Peyer's patch (tissue), 4 donors: Measurements from ENCODE around the gene CYP21A2.
"Not testable (repeated sequence)": the region's sequence is repeated elsewhere in the genome, so short reads cannot be mapped to it uniquely, and the experiment has no call there.

Source experiments
- POLR2A ChIP-seq, 2 donors: fragments of 450-650 bp; IDR thresholded peaks; one replicate each; pipeline ENCODE4 v1.5.1; 2017; ENCODE audit warnings: antibody characterized with exemption in 2 of 2, mild to moderate bottlenecking in 2 of 2, moderate library complexity in 2 of 2
- TF ChIP-seq, protein P1 (sequence below), 6 experiments: fragments of 450-650 bp in 4 of 6; fragments of 200-600 bp in 2 of 6; sonication (generic) in 1 of 6; IDR thresholded peaks; one replicate each; pipeline ENCODE4 v1.5.1; 2017 to 2019; ENCODE audit warnings: antibody characterized with exemption in 6 of 6, mild to moderate bottlenecking in 3 of 6, moderate library complexity in 1 of 6

DNA sequence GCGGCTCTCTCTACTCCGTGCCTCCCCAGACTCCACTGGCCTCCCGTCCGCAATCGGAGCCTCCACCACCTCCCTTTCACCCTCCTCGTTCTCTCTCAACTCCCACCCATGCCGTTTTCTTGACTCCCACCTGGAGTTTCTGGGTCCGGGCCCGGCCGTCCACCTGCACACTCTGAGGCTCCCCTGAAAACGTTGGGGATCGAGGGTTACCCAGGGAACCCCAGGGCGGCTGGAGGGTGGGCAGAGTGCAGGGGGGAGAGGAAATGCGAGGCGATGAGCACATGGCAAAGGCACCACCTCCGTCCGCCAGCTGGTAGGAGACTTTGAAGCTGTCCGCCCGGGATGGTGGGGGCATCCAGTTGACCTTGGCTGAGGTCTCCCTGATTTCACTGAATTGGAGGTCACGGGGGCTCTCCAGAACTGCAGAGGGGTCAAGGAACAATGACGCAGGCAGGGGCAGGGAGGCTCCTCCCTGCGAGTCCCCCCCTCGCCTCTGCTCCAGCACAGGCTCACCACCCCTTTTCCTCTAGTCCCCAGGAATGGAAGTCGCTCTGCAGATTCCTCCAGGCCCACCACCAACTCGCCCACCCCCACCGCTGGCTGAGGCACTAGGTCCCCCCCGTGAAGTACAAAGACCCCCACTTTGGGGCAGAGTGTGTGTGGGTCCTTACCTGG lies 27.2 kb upstream of the CYP21A2 start:
- TF ChIP-seq, protein P1, sequence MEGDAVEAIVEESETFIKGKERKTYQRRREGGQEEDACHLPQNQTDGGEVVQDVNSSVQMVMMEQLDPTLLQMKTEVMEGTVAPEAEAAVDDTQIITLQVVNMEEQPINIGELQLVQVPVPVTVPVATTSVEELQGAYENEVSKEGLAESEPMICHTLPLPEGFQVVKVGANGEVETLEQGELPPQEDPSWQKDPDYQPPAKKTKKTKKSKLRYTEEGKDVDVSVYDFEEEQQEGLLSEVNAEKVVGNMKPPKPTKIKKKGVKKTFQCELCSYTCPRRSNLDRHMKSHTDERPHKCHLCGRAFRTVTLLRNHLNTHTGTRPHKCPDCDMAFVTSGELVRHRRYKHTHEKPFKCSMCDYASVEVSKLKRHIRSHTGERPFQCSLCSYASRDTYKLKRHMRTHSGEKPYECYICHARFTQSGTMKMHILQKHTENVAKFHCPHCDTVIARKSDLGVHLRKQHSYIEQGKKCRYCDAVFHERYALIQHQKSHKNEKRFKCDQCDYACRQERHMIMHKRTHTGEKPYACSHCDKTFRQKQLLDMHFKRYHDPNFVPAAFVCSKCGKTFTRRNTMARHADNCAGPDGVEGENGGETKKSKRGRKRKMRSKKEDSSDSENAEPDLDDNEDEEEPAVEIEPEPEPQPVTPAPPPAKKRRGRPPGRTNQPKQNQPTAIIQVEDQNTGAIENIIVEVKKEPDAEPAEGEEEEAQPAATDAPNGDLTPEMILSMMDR (IDR thresholded peaks at IDR 0.05) = not testable (repeated sequence)
- TF ChIP-seq POLR2A (IDR thresholded peaks at IDR 0.05) = not testable (repeated sequence)
